SW 1271 (cell line): ENCODE results near the gene EPN2.

Experiments used
- DNase-seq, 2 experiments: peaks; one replicate each; lab custom pipeline; 2025; lab: John Stamatoyannopoulos, UW

EPN2 gene

DNA sequence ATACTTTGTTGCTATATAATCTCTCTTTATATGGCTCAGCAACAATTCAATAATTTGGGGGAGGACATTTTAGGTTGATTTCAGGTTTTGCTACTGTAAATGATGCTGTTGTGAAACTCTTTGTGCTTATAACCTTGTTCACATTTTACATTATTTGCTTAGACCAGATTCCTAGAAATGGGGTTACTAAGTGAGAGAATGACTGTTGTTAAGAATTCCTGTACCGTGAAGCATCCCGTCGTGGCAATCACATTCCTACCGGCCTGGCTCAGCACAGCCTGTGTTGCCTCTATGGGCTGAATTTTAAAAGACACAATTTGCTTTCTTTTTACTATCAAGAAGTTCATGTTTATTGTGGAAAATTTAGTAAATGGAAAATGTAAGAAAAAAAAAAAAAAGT, 94.0 kb downstream of the EPN2 start:
- DNase-seq = no peak

DNA sequence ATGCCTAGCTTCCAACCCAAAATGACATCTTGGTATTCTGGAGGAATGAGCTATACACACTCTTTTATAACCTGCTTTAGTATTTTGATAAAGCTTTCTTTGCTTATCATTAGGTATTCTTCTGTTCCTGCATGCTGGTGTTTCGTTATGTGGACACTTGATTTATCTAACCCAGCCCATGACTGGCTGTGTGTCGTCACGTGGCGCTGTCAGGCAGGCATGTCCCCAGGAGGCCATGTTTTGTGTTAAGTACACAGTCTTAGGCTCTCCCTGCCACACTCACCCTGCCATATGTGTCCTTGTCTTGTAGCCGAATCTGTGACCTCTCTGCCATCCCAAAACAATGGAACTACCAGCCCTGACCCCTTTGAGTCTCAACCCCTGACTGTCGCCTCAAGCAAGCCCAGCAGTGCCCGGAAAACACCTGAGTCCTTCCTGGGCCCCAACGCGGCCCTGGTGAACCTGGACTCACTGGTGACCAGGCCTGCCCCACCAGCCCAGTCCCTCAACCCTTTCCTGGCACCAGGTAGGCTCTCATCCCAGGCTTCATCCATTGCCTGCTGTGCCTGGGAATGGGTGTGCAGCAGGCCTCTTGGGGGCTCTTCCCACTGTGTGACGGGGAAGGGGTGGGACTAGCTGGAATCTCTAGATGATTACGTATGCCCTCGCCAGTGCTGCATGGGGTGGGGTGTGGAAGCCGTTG, 94.5 kb downstream of the EPN2 start:
- no peak for DNase-seq

DNA sequence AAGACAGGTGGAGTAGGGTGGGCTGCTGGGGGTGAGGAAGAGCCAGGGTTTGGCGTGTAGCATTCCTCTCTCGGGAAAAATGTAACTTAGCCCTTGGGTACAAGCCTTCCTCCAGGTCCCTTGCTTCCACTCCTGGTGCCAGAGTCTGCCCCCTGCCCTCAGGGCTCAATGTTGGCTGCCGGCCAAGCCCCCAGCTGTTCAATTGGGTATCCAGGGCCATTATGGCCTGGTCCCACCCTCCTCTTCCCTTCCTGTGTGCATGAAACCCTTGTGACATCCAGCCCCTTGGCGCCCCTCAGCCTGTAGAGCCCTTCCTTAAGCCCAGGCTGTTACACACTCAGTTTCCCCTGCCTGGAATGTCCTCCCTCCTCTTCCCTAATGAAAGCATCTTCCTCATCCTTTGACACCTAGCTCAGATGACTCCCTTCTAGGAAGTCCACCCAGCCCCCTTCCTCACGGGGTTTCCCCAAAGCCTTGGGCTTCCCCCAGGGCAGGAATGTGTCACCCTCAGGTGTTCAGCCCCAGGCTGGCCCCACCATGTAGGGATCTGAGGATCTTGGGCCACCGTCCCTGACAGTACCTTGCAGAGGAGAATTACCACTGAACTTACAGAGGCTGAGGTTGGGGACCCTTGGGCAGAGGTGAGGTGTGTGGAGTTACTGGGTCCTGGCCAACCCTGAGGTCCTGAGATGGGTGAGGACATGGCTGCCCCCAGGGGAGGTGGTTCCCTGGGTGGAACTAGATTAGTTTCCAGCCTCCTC, 95.4 kb downstream of the EPN2 start:
- DNase-seq = no peak

DNA sequence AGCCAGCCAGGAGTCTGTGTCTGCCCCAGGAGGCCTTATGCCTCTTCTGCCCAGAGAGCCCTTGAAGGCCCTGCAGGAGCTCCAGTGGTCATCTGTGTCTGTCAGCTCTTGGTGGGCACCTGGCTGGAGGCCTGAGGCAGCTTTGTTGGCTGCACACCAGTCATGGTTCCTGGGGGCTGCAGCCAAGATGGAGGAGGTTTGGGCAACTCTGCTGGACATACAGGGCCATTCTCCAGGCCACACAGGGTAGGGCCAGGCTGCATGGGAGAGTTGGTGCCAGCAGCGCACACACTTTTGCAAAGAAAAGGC, 95.9 kb downstream of the EPN2 start:
- DNase-seq = no peak

DNA sequence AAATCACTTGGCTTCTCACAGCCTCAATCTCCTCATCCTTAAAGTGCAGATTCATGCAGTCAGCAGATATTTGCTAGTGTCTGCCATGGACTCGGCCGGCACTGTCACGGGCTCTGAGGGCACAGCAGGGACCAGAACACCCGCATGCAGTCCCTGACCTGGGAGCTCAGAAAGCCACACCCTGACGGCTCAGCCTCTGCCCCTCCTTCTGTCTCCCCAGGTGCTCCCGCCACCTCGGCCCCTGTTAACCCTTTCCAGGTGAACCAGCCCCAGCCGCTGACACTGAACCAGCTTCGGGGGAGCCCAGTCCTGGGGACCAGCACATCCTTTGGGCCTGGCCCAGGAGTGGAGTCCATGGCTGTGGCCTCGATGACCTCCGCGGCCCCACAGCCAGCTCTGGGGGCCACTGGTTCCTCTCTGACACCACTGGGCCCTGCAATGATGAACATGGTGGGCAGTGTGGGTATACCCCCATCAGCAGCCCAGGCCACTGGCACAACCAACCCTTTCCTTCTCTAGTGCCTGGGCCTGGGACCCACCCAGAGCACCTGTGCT, 96.6 kb downstream of the EPN2 start:
- no peak for DNase-seq

DNA sequence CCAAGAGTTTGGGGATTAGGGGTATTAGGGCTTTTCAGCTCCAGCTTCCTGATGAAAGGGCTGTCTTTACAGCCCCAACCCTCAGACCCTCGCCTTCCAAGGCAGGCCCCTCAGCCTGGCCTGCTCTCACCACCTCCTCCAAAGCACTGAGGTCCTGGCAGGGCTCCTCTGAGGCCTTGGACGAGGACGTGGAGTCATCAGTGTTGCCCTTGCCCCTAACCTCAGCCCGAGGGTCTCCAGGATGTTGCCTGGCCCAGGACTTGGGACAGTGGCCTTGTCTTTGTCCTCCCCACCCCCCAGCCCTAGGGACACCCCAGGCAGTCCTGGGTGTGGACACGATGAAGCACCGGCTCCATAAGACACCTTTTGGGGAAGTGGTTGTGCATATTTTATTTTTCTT, 97.2 kb downstream of the EPN2 start:
- DNase-seq = no peak

DNA sequence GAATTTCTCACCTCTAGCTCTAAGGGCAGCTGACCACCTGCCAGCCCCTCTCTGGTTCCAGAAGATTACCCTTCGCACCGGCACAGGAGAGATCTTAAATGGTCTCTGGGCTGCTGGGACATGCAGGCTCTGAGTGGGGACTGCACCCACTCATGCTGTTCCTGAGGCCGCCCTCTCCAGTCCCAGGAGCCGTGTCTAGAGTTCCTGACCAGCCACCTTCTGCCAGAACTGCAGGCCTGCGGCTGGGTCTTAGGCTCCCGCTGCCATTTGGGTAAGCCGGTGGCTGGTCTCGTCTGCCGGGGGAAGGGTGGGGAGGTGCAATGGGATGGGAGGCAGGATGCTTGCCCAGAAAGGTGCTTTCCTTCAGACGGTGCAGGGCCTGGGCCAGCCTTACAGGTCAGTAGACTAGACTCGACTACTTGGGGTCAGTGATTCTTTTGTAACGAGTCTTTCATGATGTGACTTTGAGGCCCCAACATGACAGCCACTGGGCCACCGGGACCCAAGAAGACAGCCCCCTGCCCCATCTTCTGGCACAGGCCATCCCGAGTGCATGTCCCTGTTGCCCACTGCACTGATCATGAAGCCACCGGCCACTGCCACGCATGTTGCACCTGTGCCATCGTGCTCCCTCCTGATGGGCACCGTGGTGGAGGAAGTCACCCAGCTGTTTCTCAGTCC, 98.9 kb downstream of the EPN2 start:
- no peak for DNase-seq

DNA sequence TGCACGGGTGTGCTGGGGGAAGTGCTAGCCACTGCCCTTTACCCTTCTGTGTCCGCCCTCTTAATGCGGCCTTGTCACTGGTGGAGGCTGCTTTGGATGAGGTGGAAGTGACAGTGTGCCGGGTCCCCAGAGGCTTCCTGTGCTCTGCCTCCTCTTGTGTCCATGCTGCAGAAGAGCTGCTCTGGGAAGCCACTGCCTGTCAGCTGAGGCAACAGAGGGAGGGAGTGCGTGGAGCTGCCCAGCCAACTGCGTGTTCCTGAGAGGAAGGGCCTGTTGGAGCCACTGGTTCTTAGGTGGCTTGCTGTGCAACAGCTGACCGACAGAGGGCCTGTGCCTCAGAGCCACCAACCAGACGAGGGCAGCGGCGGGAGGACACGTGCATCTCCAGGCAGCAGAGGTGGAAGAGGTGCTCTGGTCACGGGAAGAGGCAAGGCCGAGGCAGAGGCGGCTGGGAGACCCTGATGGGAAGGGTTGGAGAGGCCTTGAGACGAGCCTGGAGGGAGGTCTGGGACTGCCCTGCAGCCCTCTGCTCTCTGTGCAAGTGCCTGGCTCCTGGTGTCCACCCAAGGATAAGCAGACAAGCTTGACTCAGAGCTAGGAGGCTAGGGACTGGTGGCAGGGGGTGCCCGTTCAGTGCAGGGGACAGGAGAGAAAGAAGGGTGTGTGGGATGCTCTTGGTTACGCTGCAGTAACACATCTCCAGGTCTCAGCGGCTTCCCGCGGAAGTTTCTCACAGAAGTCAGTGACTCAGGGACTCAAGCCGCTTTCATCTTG, 100.0 kb downstream of the EPN2 start:
- DNase-seq = no peak

DNA sequence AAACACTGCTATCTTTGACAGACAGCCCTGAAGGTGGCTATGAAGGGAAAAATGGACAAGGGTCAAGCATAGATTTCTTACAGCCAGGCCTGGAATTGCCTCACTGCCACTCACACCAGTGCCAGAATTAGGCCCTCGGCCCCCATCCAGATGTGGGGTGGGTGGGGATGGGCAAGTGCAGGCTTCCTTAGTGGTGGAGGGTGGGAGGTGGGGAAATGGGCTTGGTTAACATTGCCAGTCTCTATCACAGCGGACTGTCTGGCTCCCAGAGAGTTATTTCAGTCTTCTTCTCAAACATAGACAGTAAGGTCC, 100.5 kb downstream of the EPN2 start:
- DNase-seq = no peak

DNA sequence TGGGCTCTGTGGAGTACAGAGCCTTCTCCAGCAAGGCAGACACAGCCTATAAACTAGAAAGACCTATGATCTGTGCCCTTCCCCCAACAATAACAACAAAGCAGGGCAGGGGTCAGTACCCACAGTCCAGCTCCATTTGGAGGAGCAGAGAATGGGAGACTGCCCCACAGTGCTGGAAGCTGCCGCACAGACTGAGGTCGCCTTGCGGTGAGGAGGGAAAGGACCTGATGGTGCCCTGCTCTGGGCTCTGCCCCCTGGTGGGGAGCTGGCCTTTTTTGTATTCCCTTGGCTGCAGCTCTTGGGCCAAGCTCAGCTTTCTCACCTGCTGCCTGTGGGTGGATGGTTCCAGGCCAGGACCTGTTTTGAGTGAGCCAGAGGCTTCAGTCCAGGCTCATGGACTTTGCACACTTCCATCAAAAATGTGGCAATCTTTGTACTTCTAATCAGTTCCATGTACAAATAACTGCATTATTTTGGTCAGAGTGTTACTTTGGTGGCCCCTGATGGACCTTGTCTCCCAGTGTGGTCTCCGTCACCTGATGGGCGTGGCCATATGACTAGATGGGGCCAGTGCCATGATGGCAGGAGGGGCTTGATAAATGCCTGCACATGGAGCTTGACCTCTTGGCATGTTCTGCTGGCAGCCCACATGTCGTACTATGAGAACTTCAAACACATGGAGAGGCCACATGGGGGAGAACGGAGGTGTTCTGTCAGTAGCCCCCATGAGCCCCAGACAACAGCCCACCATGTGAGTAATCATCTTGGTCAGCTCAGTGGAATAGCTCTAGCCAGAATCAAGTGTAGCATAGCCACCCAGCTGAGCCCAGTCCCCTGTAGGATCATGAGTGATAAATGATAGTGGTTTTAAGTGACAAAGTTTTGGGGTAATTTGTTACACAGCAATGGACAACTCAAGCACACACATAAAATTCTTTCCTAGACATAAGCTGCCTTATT, 101.1 kb downstream of the EPN2 start:
- peak; percentile 31 to 55 for DNase-seq

DNA sequence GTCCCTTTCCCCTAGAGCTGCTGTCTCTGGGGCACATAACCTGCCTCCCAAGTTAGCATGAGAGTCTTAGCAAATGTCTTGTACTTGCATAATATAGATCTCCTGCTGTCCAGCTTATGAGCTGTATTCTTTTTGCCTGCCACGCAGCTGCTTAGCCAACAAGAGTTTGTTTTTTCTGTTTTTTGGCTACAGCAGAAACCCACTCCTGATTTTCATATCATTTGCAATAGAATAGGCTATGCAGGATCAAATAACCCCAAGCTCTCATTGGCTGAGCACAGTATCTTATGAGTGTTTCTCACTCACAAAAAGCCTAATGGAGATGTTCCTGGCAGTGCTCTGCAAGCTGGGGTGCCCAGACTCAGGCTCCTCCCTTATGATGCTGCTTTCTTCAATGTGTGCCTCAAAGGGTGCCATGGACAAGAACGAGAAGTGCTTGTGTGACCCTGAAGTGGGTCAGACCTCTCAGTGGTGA, 102.2 kb downstream of the EPN2 start:
- no peak for DNase-seq

DNA sequence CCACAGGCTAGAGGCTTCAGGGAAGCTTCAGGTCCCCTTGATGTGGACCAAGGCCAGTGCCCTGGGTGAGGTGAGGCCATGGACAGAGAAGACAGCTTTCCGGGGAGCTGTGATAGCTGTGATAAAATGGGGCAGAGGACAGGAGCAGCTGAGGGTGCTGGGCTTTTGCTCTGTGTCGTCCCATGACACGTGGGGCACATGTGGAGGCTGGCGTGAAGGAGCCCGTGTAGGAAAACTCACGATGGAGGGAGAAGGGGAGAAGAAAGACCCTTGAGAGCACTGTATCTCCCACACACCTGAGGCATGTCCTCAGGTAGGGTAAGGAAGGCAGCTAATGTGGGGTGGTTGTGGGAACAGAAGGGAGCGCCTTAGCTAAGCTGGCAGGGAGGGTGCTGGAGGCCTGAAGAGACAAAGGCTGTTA, 104.1 kb downstream of the EPN2 start:
- no peak for DNase-seq

DNA sequence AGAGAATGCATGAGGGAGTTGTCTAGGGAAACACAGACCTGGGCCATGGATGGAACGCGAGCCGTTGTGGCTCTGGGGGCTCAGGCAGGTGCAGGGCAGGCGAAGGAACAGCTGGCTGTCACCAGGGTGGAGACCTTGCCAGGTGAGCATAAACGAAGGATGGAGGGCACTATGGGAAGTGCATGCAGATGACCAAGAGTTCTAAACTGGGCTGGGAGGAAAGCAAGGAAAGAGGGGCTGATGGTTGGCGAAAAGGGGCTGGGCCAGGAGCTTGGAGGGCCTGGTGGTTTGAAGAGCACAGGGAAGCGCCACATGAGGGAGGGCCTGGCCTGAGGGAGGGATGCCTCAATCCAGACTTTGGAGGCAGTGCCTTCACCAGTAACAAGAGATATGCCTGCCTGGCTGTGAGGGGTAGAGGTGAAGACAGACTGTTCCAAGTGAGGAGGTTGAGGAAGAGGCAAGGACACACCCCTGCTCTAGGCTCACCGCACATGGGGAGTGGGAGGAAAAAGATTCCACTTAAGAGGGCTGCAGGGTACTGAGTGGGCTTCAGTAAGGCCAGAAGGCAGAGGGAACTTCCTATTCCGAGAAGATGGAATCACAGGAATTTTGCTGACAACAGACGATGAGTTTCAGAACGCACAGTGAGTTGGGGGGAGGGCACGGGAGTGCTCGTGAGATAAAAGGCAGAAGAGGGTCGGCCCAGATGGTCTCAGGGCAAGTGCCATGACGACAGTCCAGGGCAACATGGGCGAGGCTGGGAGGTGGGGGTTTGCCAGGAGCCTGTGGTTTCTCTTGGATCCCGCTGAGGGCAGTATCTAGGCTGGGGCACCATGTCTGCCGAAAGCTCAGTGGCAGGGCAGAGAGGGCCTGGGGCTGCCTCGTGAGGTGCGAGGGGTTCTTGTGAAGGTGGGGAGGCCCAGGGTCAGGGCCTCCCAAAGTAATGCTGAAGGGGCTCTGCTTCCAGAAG, 104.8 kb downstream of the EPN2 start:
- no peak for DNase-seq

DNA sequence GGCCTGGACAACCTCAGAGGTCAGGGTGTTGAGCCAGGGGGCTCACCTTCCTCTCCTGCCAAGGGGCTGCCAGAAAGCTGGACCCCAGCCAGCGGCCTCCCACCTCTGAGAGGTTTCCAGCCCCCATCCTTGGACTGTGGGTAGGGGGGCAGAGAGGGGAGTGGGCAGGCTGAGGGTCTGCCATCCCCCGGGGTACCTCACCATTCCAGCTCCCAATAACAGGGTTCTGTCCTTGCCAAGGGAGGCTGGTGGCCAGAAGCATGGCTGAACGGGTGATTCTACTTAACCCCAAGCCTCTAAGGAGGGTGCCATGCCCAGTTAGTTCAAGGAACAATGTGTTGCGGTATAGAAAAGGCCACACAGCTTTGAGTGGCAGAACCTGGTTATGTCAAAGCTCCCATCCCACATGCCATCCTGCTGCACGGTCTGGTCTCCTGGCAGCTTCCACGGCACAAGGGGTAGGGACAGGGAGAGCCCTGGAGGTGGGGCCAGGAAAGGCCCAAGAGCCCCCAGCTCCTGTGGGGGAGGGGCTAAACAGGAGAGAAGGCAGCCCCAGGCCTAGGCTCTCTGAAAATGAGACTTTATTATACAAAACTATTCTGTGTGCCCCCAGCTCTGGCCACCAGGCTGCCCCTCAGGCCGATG, 105.6 kb downstream of the EPN2 start:
- no peak for DNase-seq

DNA sequence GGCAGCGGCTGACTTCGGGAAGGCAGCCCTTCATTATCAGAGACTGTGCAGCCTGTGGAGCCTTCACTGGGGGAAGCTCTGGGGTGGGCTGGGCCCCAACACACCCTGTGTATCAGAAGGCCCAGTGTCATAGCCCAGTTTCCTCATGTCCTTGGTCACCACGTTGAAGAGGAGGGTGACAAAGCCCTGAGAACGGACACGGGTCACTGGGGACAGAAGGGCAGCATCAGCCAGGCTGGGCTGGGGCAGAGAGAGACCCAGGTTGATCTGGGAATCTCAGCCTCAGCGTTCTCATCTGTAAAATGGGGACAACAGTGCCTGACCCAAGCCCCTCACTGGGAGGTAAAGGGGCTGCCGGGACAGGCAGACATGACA, 106.1 kb downstream of the EPN2 start:
- DNase-seq = no peak

DNA sequence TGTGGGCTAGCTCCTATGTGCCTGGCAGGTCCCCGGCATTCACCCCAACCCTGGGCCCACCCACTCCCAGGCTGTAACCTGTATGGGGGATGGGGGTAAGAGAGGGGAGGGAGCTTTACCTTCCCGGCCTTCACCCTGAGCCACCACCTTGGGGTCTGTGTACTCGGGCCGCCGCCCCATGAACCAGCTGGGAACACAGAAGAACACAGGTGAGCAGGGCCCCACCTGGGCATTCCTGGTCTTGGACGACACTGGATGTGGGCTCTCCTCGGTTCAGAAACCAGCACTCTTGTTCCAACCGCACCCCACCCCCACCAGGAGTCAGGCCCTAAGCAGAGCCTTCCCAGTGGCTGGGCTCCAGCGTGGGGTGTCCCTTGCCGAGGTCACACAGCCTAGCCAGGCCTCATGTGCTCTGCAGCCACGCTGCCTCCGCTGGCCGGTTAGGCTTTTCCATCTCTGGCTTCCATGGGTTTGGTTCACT, 106.5 kb downstream of the EPN2 start:
- DNase-seq = no peak

DNA sequence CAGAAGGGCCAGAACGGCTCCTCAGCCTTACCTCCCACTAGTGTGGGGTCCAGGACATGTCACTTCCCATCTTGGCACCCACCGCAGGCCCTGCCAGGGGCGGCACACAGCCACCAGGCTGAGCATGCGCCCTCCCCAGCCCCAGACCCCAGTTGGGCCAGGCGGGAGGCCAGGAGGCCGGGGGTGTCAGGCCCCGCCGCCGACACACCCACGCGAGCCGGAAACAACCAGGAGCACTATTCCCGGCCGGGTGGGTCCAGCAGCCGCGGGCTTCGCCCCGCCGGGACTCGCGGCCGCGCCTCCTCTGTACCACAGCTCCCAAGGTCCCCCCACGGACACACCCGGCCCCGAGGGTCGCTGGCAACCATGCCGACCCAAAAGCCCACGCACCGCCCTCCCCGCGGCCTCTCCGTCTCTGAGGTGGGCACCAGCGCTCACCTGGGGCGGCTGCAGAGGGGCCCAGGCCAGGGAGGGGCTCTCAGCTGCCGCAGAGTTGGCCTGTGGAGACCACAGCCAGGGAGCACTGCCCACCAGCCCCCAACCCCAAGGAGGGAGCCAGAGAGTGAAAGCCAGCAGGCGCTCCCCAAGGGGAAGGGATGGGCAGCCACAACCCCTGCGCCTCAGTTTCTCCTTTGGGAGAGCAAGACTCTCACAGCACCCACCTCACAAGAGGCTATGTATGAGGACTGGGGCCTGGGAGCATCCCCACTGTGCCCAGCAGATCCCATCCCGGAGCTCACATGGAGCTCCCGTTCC, 107.3 kb downstream of the EPN2 start:
- no peak for DNase-seq

DNA sequence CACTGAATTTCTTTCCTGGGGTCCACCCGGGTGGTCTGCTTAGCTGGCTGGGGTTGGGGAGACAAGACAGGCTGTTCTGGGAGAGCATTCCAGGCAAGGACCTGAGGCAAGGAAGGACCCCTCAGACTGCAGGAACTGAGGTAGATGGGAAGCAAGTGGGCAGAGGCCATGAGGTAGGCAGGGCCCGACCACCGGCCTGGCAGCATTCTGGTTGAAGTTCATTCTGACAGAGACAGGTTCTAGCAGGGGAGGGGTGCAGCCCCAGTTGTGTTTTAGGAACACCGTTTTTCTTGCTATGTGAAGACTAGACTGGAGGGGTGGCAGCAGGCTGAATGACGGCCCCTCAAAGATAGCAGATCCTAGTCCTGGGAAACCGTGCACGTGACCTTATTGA, 107.9 kb downstream of the EPN2 start:
- DNase-seq = no peak
